IMR-90 (cell line): ENCODE results near the gene PEX7. TPM values are rescaled to one million over a fixed set of nuclear protein-coding genes. Genes with fewer than 3 reads are reported as not detected.

ENCODE experiments used
- ATAC-seq: fragments of 200-7000 bp; cut with Tn5 transposase; 2 replicates; pipeline ENCODE4 v1.9.1; 2020; ENCODE audit warnings: low read depth, mild to moderate bottlenecking, moderate library complexity
- BruUV-seq: library from RNA; stranded (reverse); fragments of 400-500 nt; replicated peaks from 2 replicates; lab custom pipeline; 2021; lab: Mats Ljungman, UMichigan
- CTCF ChIA-PET: fragments of 300-600 bp; formaldehyde crosslinking; extraction: SDS; loops from one replicate; lab custom pipeline; 2021; ENCODE audit warnings: antibody characterized with exemption; lab: Yijun Ruan, JAX
- POLR2A ChIA-PET: fragments of 300-600 bp; sonication (Branson Sonifier 250); formaldehyde crosslinking; loops from one replicate; lab custom pipeline; 2022; ENCODE audit warnings: antibody characterized with exemption; ENCODE audit not compliant: unreplicated experiment; lab: Charles Lee
- DNase-seq: peaks from one replicate; pipeline ENCODE4 v3.0.0; 2013
- H2AFZ ChIP-seq: replicated peaks from 2 replicates; pipeline ENCODE3; 2013; ENCODE audit warnings: low read length, mild to moderate bottlenecking; ENCODE audit not compliant: poor library complexity
- H2AK5ac ChIP-seq: 2 replicates; pipeline ENCODE4 v1.6.1; 2013; ENCODE audit warnings: low read depth, low read length, inconsistent platforms
- H2AK9ac ChIP-seq: replicated peaks from 2 replicates; pipeline ENCODE3; 2013; ENCODE audit warnings: mild to moderate bottlenecking, low read depth, low read length, moderate library complexity; ENCODE audit not compliant: poor library complexity
- H2BK120ac ChIP-seq: 2 replicates; pipeline ENCODE4 v1.6.1; 2013; ENCODE audit warnings: low read depth, low read length, inconsistent platforms
- H2BK15ac ChIP-seq: 3 replicates; pipeline ENCODE4 v1.6.1; 2013; ENCODE audit warnings: low read depth, low read length, inconsistent platforms
- H2BK20ac ChIP-seq: 2 replicates; pipeline ENCODE4 v1.6.1; 2013; ENCODE audit warnings: low read depth, mild to moderate bottlenecking, inconsistent platforms, low read length, moderate library complexity
- H2BK5ac ChIP-seq: 2 replicates; pipeline ENCODE4 v1.6.1; 2013; ENCODE audit warnings: mild to moderate bottlenecking, low read depth, low read length, inconsistent platforms; ENCODE audit not compliant: poor library complexity, severe bottlenecking
- H3K14ac ChIP-seq: replicated peaks from 2 replicates; pipeline ENCODE4 v1.6.1; 2013; ENCODE audit warnings: low read depth, low read length, inconsistent platforms
- H3K18ac ChIP-seq: 2 replicates; pipeline ENCODE4 v1.6.1; 2013; ENCODE audit warnings: low read depth, low read length, control low read depth
- H3K23ac ChIP-seq: 2 replicates; pipeline ENCODE4 v1.6.1; 2013; ENCODE audit warnings: low read depth, low read length, inconsistent platforms
- H3K27ac ChIP-seq: 2 replicates; pipeline ENCODE4 v1.5.1; 2013; ENCODE audit warnings: mild to moderate bottlenecking, control low read depth, low read length; ENCODE audit not compliant: insufficient read depth
- H3K27me3 ChIP-seq: 2 replicates; pipeline ENCODE4 v1.6.1; 2013; ENCODE audit warnings: low read length; ENCODE audit not compliant: control insufficient read depth, insufficient read depth
- H3K36me3 ChIP-seq: 2 replicates; pipeline ENCODE4 v1.6.1; 2013; ENCODE audit warnings: low read length, mixed read lengths; ENCODE audit not compliant: control insufficient read depth, insufficient read depth
- H3K4ac ChIP-seq: 2 replicates; pipeline ENCODE4 v1.6.1; 2013; ENCODE audit warnings: low read depth, low read length, inconsistent platforms
- H3K4me1 ChIP-seq: 2 replicates; pipeline ENCODE4 v1.6.1; 2013; ENCODE audit warnings: low read length, mixed read lengths; ENCODE audit not compliant: control insufficient read depth, insufficient read depth
- H3K4me2 ChIP-seq: 2 replicates; pipeline ENCODE4 v1.6.1; 2013; ENCODE audit warnings: low read depth, mild to moderate bottlenecking, control low read depth, low read length, moderate library complexity
- H3K4me3 ChIP-seq: 2 replicates; pipeline ENCODE4 v1.5.1; 2013; ENCODE audit warnings: low read depth, mild to moderate bottlenecking, control low read depth, low read length, moderate library complexity; ENCODE audit not compliant: insufficient read depth
- H3K56ac ChIP-seq: 2 replicates; pipeline ENCODE4 v1.6.1; 2013; ENCODE audit warnings: low read length, inconsistent platforms; ENCODE audit not compliant: insufficient read depth; ENCODE audit errors: extremely low read depth
- H3K79me1 ChIP-seq, 2 experiments: 2 replicates each; pipeline ENCODE4 v1.6.1; 2013; ENCODE audit warnings: low read length in 2 of 2, inconsistent platforms in 1 of 2, low read depth in 1 of 2
- H3K9ac ChIP-seq: 2 replicates; pipeline ENCODE4 v1.6.1; 2013; ENCODE audit warnings: low read depth, low read length, control low read depth
- H3K9me1 ChIP-seq: 2 replicates; pipeline ENCODE4 v1.6.1; 2013; ENCODE audit warnings: low read length, inconsistent platforms; ENCODE audit not compliant: insufficient read depth
- H3K9me3 ChIP-seq: 2 replicates; pipeline ENCODE4 v1.6.1; 2013; ENCODE audit warnings: low read length; ENCODE audit not compliant: control insufficient read depth, insufficient read depth
- H4K20me1 ChIP-seq: 2 replicates; pipeline ENCODE4 v1.6.1; 2013; ENCODE audit warnings: low read length, inconsistent platforms; ENCODE audit not compliant: insufficient read depth
- H4K5ac ChIP-seq: 2 replicates; pipeline ENCODE4 v1.6.1; 2013; ENCODE audit warnings: mild to moderate bottlenecking, low read depth, low read length, control low read depth
- H4K8ac ChIP-seq, 2 experiments: 2 replicates each; pipeline ENCODE4 v1.6.1; 2013; ENCODE audit warnings: low read depth in 2 of 2, low read length in 2 of 2, control low read depth in 1 of 2, inconsistent platforms in 1 of 2
- H4K91ac ChIP-seq: 2 replicates; pipeline ENCODE4 v1.6.1; 2013; ENCODE audit warnings: low read depth, low read length, inconsistent platforms; ENCODE audit not compliant: insufficient read depth
- CEBPB ChIP-seq: IDR thresholded peaks from 2 replicates; pipeline ENCODE4 v1.6.1; 2012; ENCODE audit warnings: low read depth, low read length, improper control_type of control experiment
- CHD1 ChIP-seq: IDR thresholded peaks from 2 replicates; pipeline ENCODE4 v1.6.1; 2012; ENCODE audit warnings: low read depth, low read length, improper control_type of control experiment
- CTCF ChIP-seq: conservative IDR thresholded peaks from 2 replicates; pipeline ENCODE4 v1.5.1; 2012; ENCODE audit warnings: mild to moderate bottlenecking, low read depth, low read length, improper control_type of control experiment
- MAFK ChIP-seq: IDR thresholded peaks from 2 replicates; pipeline ENCODE4 v1.6.1; 2012; ENCODE audit warnings: low read depth, low read length, improper control_type of control experiment
- MAZ ChIP-seq: IDR thresholded peaks from 2 replicates; pipeline ENCODE4 v1.6.1; 2012; ENCODE audit warnings: low read depth, mild to moderate bottlenecking, low read length, improper control_type of control experiment, moderate library complexity, borderline replicate concordance
- RCOR1 ChIP-seq: IDR thresholded peaks from 2 replicates; pipeline ENCODE4 v1.6.1; 2012; ENCODE audit warnings: mild to moderate bottlenecking, low read length, improper control_type of control experiment; ENCODE audit not compliant: insufficient replicate concordance
- RFX5 ChIP-seq: IDR thresholded peaks from 2 replicates; pipeline ENCODE4 v1.8.0; 2012; ENCODE audit warnings: low read depth, mild to moderate bottlenecking, low read length, moderate library complexity
- SMC3 ChIP-seq: fragments of 150-350 bp; IDR thresholded peaks from 2 replicates; pipeline ENCODE4 v1.6.1; 2016; ENCODE audit warnings: low read depth, mild to moderate bottlenecking, antibody characterized with exemption, low read length, moderate library complexity
- USF2 ChIP-seq: fragments of 150-350 bp; IDR thresholded peaks from 2 replicates; pipeline ENCODE4 v1.6.1; 2017; ENCODE audit warnings: mild to moderate bottlenecking, antibody characterized with exemption, low read length, low read depth
- WGBS, 2 experiments: methylation state at CpG; one replicate each; pipeline versions ENCODE4 v1.1.5 to v1.1.7; 2013; ENCODE audit warnings: missing lambda C conversion rate in 2 of 2; ENCODE audit not compliant: insufficient read length in 1 of 2; ENCODE audit errors: extremely low coverage in 2 of 2; 5-methylcytosine and 5-hydroxymethylcytosine counted together
- dilution Hi-C: fragments of 300-500 bp; cut with HindIII; formaldehyde crosslinking; loops from one replicate; pipeline ENCODE4 v1.14.3; 2018; ENCODE audit warnings: low sequenced_read_pairs; ENCODE audit not compliant: unreplicated experiment
- in situ Hi-C: fragments of 300-500 bp; cut with MboI; formaldehyde crosslinking; loops from 3 replicates; pipeline ENCODE4 v1.14.3; 2019; ENCODE audit warnings: low sequenced_read_pairs, inconsistent platforms, mixed read lengths
- intact Hi-C: fragments of 100-400 bp; cut with micrococcal nuclease; formaldehyde crosslinking; loops from 2 replicates; pipeline ENCODE4 v1.10.0; 2022
- polyA plus RNA-seq, 3 experiments: library from polyadenylated mRNA; depleted of rRNA; stranded (reverse); fragments of >200 nt; gene quantifications; 2 replicates each; pipeline ENCODE4 v1.2.3, GENCODE V29; 2012; ENCODE audit warnings: low replicate concordance in 1 of 3
- total RNA-seq: library from RNA; depleted of rRNA; stranded (reverse); fragments of >200 nt; gene quantifications from 2 replicates; pipeline ENCODE4 v1.2.3, GENCODE V29; 2012

PEX7 gene
- total and polyA plus RNA-seq, 2 of the 4 experiments (the other 2 are of a cell fraction), result 5.4 to 7.0 TPM

GRCh38 chr6:136921381-136921935, 99.1 kb downstream of the PEX7 start:
- H3K79me1 ChIP-seq, result no peaks in the 10 kb centered on the region
- intact Hi-C loops, result no loop called here
- H3K23ac ChIP-seq, result no peak overlapping the region
- peak overlapping the region; percentile 86 for H2AFZ ChIP-seq
- H3K9me3 ChIP-seq, result no peaks in the 10 kb centered on the region
- WGBS, 2 experiments, result 0% methylated on average over 12 of the region's 59 CpGs; no CpG with 5 or more reads in 1 of the 2 experiments
- POLR2A ChIA-PET, result interaction anchor here (0.6 kb wide), 1 partner anchor 16 kb away, joined by 5 read pairs; no protein-coding TSS in a partner anchor
- H2BK5ac ChIP-seq, result no peak overlapping the region
- peak overlapping the region; percentile 46 for H3K4me3 ChIP-seq
- no peak overlapping the region for H3K27ac ChIP-seq
- no peak overlapping the region for H2AK9ac ChIP-seq
- H3K4me1 ChIP-seq, result no peaks in the 10 kb centered on the region; the same call in 1 of the 2 replicates
- no peaks in the 10 kb centered on the region for H3K36me3 ChIP-seq
- H3K9ac ChIP-seq, result no peak overlapping the region
- TF ChIP-seq CTCF (no peak), RCOR1 (no peak), CEBPB (no peak), SMC3 (no peak), CHD1 (no peak), MAFK (no peak), MAZ (no peak), RFX5 (peak; percentile 73; the same call in 1 of the 2 replicates), USF2 (no peak)
- no peak overlapping the region for H3K14ac ChIP-seq
- no peak overlapping the region for H3K4ac ChIP-seq
- H3K4me2 ChIP-seq, result peak overlapping the region; percentile 97
- no peak overlapping the region for H2BK15ac ChIP-seq
- DNase-seq, result no peak
- no peaks in the 10 kb centered on the region for H3K9me1 ChIP-seq
- H4K91ac ChIP-seq, result no peak overlapping the region
- CTCF ChIA-PET, result interaction anchor here (0.6 kb wide), 1 partner anchor 371 kb away, joined by 3 read pairs; the partner anchor contains the start of gene MAP7
- no peak overlapping the region for H3K56ac ChIP-seq
- H2BK20ac ChIP-seq, result no peak overlapping the region
- no peak overlapping the region for H4K5ac ChIP-seq
- peak; percentile 53 for ATAC-seq
- no peak overlapping the region for H2AK5ac ChIP-seq
- no TSS peak for BruUV-seq
- dilution Hi-C loops, result no loop called here
- no peak overlapping the region for H3K18ac ChIP-seq
- H4K20me1 ChIP-seq, result no peaks in the 10 kb centered on the region
- in situ Hi-C loops, result no loop called here
- no peak overlapping the region for H2BK120ac ChIP-seq
- H3K27me3 ChIP-seq, result peaks cover 48% of the 10 kb centered on the region
- H4K8ac ChIP-seq, result no peak overlapping the region
